GM19468 (cell line): ENCODE data around the gene OR56A5.

ENCODE experiments used
- ATAC-seq: cut with Tn5 transposase; IDR thresholded peaks from one replicate; pipeline ENCODE4 v1.9.1; 2021; ENCODE audit warnings: mild to moderate bottlenecking, moderate library complexity, moderate number of reproducible peaks; ENCODE audit not compliant: unreplicated experiment; ENCODE audit errors: extremely low read depth

The OR56A5 gene

GRCh38 chr11:5937868-5938602 lies 30.3 kb downstream of the OR56A5 start:
- no peak for ATAC-seq

- no peak for ATAC-seq
Measured at GRCh38 chr11:5933116-5933515, 35.2 kb downstream of the OR56A5 start.

- ATAC-seq, result no peak
Measured at GRCh38 chr11:5932671-5933070, 35.6 kb downstream of the OR56A5 start.

- no peak for ATAC-seq
Measured at GRCh38 chr11:5931061-5931460, 37.2 kb downstream of the OR56A5 start.

GRCh38 chr11:5930614-5931013 lies 37.7 kb downstream of the OR56A5 start:
- ATAC-seq, result no peak

- ATAC-seq, result no peak
Measured at GRCh38 chr11:5929571-5930368, 38.5 kb downstream of the OR56A5 start.

GRCh38 chr11:5928811-5929210 lies 39.5 kb downstream of the OR56A5 start:
- no peak for ATAC-seq

GRCh38 chr11:5928271-5928670 lies 40.0 kb downstream of the OR56A5 start:
- no peak for ATAC-seq

GRCh38 chr11:5923794-5924193 lies 44.5 kb downstream of the OR56A5 start:
- no peak for ATAC-seq

GRCh38 chr11:5923427-5923776 lies 44.9 kb downstream of the OR56A5 start:
- ATAC-seq, result no peak

- ATAC-seq, result no peak
Measured at GRCh38 chr11:5922749-5923426, 45.4 kb downstream of the OR56A5 start.
